VCaP (cell line): ENCODE data around the gene USP40.
A peak's percentile ranks its signal among the peaks of the same experiment; 100 is the strongest.

ENCODE experiments used
- H3K27ac ChIP-seq: fragments of 450-650 bp; 2 replicates; pipeline ENCODE4 v1.5.1; 2017
- CTCF ChIP-seq: fragments of 450-650 bp; conservative IDR thresholded peaks from 2 replicates; pipeline ENCODE4 v1.5.1; 2017; ENCODE audit warnings: mild to moderate bottlenecking, moderate library complexity

USP40 gene

GRCh38 chr2:233501198-233502076, 65.1 kb downstream of the USP40 start:
- no peak for TF ChIP-seq CTCF
- no peak overlapping the region for H3K27ac ChIP-seq

GRCh38 chr2:233499928-233500327, 66.7 kb downstream of the USP40 start:
- H3K27ac ChIP-seq = no peak overlapping the region
- TF ChIP-seq CTCF = no peak

- no peak overlapping the region for H3K27ac ChIP-seq
- no peak for TF ChIP-seq CTCF
Measured at GRCh38 chr2:233498126-233498525, 68.5 kb downstream of the USP40 start.

GRCh38 chr2:233497692-233498091, 68.9 kb downstream of the USP40 start:
- no peak overlapping the region; the same call in 1 of the 2 replicates for H3K27ac ChIP-seq
- TF ChIP-seq CTCF = no peak

- no peak for TF ChIP-seq CTCF
- H3K27ac ChIP-seq = peak overlapping the region; percentile 45
Measured at GRCh38 chr2:233495503-233496496, 70.8 kb downstream of the USP40 start.

- H3K27ac ChIP-seq = no peak overlapping the region
- TF ChIP-seq CTCF = no peak
Measured at GRCh38 chr2:233492751-233493150, 73.8 kb downstream of the USP40 start.

GRCh38 chr2:233492078-233492477, 74.5 kb downstream of the USP40 start:
- TF ChIP-seq CTCF = no peak
- no peak overlapping the region for H3K27ac ChIP-seq
